GM21737 (cell line): ENCODE results near the gene SLC46A2.

ENCODE experiments used
- ATAC-seq: cut with Tn5 transposase; IDR thresholded peaks from one replicate; pipeline ENCODE4 v1.9.1; 2021; ENCODE audit warnings: mild to moderate bottlenecking, moderate library complexity; ENCODE audit not compliant: unreplicated experiment

Gene SLC46A2, protein sequence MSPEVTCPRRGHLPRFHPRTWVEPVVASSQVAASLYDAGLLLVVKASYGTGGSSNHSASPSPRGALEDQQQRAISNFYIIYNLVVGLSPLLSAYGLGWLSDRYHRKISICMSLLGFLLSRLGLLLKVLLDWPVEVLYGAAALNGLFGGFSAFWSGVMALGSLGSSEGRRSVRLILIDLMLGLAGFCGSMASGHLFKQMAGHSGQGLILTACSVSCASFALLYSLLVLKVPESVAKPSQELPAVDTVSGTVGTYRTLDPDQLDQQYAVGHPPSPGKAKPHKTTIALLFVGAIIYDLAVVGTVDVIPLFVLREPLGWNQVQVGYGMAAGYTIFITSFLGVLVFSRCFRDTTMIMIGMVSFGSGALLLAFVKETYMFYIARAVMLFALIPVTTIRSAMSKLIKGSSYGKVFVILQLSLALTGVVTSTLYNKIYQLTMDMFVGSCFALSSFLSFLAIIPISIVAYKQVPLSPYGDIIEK

DNA sequence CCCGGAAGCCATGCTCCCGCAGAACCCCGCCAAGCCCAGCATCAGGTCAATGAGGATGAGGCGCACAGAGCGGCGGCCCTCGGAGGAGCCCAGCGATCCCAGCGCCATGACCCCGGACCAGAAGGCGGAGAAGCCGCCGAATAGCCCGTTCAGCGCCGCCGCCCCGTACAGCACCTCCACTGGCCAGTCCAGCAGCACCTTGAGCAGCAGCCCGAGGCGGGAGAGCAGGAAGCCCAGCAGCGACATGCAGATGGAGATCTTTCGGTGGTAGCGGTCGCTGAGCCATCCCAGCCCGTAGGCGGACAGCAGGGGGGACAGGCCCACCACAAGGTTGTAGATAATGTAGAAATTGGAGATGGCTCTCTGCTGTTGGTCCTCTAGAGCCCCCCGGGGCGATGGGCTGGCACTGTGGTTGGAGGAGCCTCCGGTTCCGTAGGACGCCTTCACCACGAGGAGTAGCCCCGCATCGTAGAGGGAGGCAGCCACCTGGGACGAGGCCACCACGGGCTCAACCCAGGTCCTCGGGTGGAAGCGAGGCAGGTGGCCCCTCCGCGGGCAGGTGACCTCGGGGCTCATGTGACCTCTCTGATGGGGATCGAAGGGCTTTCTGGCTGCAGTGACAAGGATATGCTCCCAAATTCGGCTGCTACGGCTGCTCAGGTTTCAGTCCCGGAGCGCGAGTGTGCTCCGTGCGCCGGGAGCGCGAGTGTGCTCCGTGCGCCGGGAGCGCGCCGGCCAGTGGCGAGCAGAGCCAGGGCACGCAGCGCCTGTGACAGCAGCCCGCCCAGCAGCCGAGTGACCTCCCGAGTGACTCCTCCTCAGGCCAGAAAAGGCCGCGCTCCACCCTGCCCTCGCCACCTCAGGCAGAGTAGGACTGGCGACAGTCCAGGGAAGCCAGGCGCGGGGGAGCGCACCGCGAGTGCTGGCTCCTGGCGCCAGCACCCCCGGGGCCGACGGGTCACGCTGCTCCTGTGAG lies at the start of gene SLC46A2:
Gene SLC46A2 (minus strand): TSS at position 771 of the 976 bp plus-strand sequence. CDS start 195 bp downstream, at position 576.
- ATAC-seq, result no peak

DNA sequence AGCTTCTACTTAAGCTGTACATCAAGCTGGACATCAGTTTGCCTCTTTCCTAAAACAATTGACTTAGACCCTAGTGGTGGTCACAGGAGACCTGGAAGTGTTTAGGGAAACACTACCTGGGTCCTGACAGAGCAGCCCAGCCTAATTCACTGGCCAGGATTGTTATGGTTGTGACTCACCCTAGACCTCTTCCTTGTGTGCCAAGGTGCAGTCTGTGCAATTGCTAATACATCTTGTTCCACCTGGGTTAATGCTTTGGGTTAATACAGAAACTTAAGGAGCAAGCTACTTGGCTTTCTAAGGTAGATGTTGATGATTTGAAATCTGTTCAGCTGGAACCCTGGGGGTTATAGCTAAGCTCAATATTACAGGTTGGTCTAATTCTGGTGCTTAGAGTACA lies 48.7 kb upstream of the SLC46A2 start:
- no peak for ATAC-seq

DNA sequence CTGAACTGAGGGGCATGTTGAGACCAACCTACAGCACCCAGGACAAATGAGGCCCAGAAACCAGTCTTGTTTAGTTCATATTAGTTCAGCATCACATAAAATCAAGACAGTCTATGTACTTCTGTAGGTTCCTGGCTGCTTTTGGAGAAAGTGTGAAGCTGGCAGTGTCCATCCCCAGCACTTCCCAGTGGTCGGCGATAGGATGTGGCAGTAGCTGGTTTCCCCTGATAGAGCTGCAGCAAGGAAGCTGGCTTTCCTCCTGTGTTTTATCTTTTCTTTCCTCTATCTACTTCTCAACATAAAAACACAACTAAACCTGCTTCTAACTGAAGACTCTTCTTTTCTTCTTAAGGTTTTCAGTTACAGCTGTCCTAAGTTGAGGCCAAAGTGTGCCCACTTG lies 43.0 kb upstream of the SLC46A2 start:
- no peak for ATAC-seq

DNA sequence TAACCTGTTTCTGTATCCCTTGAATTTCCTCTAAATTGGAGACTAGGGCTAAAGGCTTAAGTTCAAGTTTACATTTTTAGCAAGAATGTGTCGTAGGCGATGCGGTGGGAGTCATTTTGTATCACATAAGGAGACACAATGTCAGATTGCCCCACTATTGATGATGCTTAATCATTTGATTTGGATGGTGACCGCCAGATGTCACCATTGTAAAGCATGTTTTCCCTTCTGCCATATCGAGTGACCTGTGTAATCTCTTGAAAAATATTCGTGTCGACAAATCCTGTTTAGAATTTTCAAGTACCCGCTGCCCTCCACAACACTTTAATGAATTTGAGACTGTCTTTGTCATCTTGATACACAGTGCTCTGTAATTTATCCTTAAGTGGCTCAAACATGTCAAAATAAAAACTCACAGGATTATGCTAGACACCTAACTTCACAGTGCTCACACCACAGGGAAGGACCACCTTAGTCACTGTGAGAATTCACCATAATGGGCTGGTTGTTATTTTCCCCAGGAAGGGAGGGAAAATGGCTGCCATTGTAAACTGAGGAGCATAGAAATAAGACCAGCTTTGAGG lies 34.5 kb upstream of the SLC46A2 start:
- ATAC-seq, result no peak

DNA sequence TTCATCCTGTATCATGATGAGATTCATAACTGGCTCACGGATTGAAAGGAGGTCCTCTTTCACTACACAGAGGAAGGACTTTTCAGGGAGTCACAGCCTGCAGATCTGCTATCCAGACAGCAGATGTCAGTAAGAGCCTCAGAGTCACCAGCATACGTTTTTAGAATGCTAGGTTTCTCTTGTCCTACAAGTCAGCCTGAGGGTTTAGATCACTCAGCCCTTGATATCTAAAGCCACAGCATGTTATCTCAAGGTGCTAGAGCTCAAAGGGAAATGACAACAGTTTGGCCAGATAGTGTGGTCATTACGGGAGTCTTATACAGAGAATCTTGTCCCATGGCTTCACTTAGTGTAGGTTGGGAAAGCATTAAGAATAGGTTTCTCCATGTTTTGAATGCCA lies 30.9 kb upstream of the SLC46A2 start:
- ATAC-seq, result no peak

DNA sequence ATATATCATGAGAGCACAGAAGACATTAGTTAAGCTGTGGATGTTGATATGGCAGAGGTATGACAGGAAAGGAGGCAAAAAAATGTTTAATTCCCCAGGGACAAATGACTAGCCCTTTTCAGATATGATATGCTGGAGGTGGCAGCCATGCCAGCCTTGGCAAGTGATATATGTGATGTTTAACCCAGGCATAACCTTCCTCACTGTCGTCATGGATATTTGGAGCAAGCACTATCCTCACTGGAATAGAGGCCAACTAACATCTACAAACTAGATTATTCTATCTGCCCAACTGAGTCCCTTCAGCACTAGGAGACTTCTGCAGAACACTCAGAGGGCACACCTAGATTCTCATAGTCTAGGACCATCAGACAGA lies 27.3 kb upstream of the SLC46A2 start:
- ATAC-seq, result no peak

DNA sequence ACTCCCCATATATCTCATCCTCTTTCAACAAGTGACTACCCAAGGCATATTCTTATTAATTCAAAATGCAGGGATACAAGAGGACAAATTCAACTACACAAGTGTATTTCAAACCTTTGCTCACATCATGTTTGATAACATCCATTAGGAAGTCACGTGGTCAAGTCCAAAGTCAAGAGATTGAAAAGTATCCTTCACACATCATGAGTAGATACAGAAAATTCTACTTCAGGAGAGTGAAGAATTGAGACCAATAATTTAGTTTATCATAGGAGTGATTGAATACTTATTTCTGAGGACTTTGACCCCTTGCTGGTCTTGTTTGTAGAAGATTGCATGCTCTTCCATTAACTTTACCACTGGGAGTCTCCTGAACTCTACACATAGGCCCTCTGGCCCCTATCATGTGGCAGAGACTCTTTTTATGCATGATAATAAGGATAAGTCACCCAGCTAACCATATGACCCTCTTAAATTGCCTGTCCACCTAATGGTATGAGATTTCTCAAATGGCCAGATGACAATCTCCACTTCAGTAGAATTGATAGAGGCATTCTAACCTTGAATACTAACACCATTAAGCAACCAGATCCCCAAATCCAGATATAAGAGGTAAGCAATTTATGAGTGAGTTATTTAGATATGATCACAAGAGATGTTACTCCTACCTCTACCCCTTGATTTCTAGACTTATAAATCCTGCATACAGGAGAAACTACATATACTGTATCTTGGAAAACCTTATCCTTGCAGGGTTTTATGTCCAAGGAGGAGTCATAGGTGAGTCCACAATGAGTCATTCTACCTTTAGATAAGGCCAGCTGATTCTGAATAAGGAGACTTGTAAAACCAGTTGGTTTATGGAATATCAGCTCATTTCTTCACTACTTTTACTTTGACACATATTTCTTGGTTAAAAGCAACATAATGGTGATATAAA lies 26.6 kb upstream of the SLC46A2 start:
- ATAC-seq, result no peak

DNA sequence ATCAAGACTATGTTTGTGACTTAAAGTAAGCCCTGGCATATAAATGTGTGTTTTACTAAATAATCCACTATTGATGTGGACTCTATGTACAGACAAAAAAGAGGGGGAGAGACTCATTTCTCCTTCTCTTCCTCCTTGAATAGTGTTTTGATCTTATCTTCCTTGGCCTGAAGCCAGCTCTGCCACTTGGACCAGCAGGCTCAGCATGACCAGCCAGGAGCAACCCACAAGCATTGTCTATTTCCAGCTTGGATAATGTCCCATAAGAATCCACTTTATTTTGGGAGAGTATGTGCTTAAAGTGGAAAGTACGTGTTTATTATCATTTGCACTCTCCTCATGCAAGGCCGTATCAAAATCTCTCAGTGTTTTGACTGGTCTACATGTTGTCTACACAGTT lies 23.8 kb upstream of the SLC46A2 start:
- no peak for ATAC-seq

DNA sequence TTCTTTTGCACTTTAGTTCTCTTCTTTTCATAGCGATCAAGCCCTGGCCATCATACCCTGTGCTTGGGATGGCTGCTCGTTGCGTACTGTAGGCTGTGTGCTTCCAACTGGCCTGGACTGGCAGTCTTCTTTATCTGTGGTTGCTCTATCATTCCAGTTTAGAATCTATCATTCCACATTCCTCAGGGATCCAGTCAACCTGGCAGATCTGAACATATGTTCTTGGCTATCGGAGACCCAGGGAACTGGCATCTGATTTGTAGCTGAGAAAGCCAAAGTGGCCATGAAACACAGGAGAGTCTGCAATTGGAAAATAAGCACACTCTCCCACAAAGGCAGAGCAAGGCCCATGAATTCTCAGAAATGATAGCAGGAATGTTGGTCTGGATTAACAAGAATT lies 22.6 kb upstream of the SLC46A2 start:
- no peak for ATAC-seq

DNA sequence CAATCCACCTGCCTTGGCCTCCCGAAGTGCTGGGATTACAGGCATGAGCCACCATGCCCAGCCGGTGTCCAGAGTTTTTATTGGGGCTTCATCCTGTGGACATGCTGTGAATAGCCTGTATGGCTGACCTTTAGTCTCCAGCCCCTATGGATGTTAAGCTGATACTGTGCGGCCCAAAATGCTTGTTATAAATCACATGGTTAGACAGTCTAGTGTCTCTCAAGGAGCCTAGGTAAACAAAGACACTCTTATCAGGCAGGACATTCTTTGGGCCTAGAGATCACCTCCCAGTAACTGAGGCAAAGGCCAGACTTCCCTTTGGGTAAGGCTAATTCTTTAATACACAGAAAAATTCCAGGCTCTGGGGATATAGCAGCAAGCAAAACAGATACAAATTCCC lies 22.0 kb upstream of the SLC46A2 start:
- no peak for ATAC-seq

DNA sequence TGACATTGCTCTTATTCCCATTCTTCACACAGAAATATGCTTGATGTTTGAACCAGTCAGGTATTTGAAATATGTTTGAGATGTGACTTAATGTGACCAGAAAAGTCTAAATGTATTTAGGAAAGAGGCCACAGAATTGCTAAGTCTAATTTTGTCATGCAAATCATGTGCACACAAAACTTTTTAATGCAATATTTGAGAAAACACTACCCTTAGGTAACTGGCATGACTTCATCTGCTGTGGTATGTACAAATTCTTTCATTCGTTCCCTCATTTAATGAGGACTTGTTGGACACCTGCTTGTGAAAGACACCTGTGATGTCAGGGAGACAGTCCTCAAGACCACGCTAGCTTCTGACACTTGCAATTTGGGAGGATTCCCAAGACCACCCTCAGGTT lies 21.1 kb upstream of the SLC46A2 start:
- ATAC-seq, result no peak

DNA sequence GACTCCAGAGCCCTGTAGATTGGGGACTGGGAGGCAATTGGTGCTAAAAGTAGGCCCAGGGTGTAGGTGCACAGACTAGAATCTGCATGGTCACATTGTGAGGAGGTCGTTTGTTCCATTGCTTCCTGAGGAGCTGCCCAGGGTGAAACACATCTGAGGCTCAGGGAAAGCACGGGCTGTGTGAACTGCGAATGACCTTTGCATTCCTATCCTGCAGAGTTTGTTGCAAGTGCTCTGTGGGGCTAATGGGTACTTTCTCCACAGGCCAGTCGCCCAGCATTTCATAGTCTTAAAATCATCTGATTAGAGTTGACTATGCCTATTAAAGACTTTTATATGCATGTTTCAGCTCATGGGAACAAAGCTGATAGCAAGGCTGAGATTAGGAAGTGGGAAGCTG lies 14.4 kb upstream of the SLC46A2 start:
- no peak for ATAC-seq

DNA sequence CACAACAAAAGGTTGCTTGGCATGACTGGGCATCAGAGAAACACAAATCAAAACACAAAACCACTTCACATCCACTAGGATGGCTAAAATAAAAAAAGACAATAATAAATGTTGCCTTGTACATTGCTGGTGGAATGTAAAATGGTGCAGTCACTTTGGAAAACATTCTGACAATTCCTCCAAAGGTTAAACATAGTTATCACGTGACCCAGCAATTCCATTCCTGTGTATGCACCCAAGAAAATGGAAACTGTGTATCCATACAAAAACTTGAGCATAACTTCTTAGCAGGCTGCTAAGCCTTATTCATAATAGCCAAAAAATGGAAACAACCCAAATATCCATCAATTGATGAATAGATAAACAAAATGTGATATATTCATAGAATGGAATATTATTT lies 10.2 kb upstream of the SLC46A2 start:
- no peak for ATAC-seq

DNA sequence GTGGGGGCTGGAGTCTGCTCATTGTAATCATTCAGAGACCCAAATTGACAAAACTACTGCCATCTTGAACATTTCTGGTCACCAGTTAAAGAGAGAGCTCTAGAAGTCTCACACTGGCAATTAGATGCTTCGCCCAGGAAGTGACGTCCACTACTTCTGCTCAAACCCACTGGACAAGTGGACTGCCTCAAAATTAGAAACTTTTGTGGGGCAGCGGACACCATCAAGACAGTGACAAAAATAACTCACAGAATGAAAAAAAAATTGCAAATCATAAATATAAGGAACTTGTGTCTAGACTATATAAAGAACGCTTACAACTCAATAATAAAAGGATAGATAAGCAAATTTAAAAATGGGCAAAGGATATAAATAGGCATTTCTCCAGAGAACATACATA lies 9.8 kb upstream of the SLC46A2 start:
- no peak for ATAC-seq

DNA sequence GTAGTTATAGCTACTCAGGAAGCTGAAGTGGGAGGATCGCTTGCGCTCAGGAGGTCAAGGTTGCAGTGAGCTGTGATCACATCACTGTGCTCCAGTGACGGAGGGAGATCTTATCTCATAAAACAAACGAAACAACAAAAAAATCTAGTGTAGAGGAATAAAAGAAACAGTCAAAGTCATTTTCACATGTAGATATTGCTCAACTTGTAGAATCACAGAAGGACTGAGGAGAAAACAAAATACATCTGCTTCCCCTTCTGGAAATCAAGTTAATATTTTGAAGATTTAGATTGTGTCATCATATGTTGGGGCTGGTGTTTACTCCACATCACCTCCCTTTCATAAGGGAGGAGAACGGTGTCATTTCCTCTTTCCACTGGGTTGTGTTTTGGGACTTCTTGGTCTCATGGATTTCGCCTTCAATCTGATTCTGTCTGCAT lies 8.2 kb upstream of the SLC46A2 start:
- ATAC-seq, result no peak

DNA sequence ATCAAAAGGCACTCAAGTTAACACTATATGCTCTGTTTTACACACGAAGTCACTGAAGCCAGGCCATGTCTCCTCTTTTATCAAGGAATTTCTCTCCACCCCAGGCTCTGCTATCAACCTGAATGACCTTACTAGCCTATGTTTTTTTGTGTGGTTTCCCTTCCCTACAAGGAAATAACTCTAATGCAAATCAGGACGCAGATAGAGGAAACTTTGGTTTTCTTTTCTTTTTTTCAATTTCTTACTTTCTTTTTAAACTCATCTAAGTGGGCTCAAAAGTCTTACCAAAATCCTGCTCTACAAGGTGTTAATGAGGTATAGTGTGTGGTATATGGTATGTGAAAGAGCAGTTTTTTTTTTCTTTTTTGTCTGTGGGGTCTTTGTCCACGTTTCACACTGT lies 5.5 kb upstream of the SLC46A2 start:
- ATAC-seq, result no peak

DNA sequence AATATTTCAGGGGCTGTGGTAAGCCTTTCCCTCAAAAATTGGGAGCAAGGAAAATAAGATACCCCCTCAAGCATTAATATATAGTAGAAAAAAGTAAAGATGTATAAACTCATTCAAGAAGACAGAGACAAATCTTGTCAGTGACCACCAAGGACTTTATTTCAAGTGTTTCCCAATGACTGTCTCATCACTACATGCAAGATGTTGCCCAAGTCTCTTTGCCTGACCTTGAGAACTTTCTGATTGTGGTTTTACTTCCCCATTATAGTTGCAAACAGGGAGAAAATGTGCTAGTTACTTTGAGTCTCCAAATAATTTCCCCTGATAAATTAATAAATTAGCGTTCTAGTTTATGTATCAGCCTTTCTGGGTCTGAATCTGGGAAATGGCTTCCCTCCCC lies 4.0 kb upstream of the SLC46A2 start:
- no peak for ATAC-seq

DNA sequence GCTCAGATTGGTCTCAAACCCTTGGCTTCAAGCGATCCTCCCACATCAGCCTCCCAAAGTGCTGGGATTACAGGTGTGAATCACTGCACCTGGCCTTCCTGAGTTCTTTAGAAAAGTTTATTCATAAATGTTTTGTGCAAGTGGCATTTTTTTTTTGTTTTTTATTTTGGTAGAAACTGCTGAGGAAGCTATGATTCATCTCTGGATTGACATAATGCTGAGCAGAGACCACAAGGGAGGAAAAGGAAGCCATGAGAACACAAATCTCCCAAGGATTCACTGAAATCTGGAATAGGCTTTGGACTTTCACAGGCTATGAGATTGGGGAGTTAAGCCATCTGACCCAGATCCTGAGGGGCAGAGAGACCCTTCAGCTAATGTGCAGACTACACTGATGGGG lies 3.4 kb upstream of the SLC46A2 start:
- ATAC-seq, result no peak

DNA sequence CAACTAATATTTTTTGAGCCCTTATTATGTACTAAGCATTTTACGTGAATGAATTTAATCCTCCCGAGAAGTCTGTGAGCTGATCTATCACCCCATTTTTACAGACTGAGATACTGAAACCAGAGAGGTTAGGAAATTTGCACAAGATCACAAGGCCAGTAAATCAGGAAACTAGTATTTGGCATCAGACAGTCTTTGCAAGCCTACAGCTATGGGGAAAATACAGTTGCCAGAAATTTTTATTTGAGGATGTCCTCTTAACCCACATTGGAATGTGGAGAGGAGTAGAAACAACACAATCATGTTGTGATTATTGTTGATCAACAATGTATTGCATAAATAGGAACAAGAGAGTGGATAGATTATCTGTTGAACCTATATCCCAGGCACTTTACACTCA lies 2.3 kb upstream of the SLC46A2 start:
- ATAC-seq, result no peak

DNA sequence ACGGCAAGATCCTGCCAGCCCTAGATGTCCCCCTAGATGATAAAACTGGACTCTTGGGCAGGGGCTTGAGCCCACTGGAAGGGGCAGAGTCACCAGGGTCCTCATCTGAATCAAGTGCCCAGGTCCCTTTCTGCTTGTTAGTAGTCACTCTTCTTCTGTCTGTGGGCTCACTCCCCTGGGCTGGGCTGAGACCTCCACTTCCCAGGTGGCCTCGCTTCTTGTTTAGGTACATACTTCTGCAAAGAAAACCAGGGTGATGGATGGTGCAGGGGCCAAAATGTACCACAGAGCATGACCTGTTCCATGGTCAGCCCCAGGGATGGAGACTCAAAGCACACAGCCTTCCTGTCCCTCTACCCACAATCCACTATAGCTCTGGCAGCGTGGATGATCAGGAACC lies 845 bp upstream of the SLC46A2 start:
- no peak for ATAC-seq
